Hypothalamus (tissue), 51 donors: ENCODE measurements around the gene SULF2.
"Not testable (repeated sequence)": the region's sequence is repeated elsewhere in the genome, so short reads cannot be mapped to it uniquely, and the experiment has no call there.

Experiments used
- DNase-seq, 51 donors: peaks; one replicate each; lab custom pipeline; 2025; lab: John Stamatoyannopoulos, UW

The SULF2 gene

DNA sequence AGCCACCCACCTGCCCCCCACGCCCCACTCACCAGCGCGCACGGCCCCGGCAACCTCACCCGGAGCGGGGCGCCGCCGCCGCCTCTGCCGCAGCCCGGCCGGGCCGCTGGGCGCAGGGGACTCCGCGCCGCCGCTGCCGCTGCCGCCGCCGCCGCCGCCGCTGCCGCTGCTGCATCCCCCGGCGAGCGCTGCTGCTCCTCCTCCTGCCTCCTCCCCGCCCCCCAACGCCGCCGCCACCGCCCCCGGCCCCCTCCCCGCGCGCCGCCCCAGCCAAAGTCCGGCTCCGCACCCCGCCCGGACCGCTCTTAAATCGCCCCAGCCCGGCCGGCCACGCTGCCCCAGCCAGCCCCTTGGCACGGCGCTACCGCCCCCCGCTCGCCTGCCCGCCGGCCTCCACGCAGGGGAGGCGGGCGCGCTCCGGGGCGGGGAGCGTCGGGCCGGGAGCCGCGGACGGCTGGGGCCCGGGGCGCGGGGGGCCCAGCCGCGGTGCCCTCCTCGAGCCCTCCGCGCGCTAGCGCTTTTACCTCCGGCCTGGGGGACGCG is at the start of gene SULF2:
Gene SULF2 (minus strand): TSS at position 171 of the 543 bp plus-strand sequence. CDS start 28,118 bp downstream, outside the sequence.
- peak in 20 of 51 donors; percentile 7 to 59 (median 22) for DNase-seq

DNA sequence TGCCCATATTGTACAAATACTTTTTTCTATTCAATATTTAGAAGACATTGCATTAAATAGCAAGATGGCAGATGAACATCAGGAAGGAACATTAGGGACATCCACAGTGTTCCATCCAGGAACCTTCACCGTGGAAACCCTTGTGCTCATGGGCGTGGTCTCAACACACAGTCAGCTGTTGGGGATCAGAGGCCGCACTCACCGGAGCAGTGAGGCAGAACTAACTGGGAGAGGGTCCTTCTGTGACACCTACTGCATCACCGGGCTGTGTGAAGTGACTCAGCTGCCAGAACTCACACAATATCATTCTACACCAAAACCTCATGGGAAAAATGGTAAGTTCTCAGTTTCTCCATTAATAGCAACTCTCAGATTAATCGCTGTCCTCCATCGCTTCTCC is 46.4 kb upstream of the SULF2 start:
- not testable (repeated sequence) for DNase-seq

DNA sequence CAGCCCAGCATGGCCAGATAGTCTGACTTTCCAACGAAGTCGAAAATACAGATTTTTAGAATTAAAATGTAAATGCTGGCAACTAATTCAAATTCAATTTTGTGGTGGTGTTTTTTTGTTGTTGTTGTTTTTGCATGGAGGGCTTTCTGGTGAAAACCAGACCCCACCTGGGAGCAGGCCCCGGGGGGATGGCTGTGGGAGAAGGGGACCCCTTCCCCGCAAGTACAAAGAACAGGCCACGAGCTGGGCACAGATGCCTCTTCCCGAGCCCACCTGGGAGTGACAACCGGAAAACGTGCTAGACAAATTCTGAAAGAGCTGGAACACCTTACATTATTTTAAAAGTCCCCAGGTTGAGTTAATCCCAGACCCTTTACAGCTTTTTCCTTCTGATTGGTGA is 41.4 kb upstream of the SULF2 start:
- DNase-seq = not testable (repeated sequence)

DNA sequence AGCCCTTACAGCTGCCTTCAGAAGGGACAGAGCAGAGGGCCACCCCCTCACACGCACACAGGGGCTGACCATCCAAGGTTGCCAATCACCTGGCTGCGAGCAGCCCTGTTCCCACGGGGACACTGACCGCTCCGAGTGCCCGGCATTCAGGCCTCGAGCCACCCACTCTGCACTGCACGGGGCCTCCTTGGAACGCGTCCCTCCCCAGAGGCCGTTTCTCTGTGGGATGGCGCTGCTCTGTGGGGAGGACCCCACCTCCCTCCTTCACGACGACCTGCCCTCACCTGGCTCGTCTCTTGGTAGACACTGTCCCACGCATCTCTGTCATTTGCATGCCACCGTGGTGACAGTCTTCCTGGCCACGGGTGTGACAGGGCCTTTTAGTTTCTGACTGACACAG is 40.7 kb upstream of the SULF2 start:
- DNase-seq = not testable (repeated sequence)

DNA sequence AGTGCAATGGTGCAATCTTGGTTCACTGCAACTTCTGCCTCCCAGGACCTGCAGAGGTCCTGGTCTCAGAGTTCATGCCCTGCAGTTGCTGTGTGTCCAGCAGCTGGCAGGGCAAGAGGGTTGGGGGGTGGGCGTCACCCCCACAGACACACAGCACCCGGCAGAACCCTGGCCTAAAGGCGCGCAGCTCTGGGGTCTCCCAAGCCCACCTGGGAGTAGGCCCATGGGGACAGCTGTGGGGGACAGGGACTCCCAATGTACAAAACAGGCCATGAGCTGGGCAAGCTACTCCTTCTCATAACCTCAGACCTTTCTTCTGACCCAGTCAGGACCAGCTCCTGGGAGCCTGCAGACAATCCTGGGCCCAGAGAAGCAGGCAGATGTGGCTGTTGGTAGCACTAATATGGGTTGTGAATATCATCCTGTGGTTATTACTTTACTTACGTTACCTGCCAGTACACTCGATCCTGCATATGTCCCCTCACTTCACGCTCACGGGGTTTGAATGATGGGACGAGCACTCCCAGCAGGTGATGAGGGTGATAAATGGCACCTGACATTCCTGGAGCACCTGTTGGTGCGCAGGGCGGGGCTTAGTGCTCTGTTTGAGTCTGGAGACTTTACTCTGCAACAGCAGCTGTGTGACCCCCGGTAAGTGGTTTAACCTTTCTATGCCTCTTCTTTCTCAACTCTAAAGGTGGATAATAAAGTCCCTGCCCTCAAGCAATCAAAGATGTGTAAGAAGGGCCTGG is 39.9 kb upstream of the SULF2 start:
- no peak for DNase-seq

DNA sequence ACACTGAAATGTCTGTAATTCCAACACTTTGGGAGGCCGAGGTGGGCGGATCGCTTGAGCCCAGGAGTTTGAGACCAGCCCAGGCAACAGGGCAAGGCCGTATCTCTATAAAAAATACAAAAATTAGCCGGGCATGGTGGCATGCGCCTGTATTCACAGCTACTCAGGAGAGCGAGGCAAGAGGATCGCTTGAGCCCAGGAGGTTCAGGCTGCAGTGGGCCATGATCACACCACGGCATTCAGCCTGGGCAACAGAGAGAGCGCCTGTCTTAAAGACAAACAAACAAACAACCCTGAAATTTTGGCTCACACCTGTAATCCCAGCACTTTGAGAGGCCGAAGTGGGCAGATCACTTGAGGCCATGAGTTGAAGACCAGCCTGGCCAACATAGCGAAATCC is 38.7 kb upstream of the SULF2 start:
- not testable (repeated sequence) for DNase-seq

DNA sequence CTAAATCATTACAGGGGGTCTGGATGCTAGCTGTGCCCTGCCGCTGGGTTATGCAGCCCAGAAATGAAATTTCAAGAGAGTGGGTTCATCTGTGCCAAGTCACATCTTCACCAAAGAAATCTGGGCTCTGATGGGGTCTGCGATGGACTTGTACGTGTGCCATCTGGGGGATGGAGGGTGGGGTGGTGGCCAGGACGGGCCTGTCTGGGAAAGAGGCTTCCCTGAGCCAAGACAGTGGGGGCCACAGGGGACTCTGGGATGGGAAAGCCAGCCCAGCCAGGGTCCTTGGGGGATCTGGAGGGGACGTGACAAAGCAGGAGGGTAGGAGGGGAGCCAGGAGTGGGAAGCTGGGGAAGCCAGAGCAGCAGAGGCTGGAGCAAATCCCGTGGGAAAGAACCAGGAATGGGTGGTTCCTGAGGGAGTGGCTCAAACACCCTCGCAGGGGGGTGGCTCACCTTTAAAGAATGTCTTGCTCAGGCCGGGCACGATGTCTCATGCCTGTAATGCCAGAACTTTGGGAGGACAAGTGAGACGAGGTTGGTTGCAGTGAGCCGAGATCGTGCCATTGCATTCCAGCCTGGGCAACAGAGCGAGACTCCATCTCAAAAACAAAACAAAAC is 36.3 kb upstream of the SULF2 start:
- no peak for DNase-seq

DNA sequence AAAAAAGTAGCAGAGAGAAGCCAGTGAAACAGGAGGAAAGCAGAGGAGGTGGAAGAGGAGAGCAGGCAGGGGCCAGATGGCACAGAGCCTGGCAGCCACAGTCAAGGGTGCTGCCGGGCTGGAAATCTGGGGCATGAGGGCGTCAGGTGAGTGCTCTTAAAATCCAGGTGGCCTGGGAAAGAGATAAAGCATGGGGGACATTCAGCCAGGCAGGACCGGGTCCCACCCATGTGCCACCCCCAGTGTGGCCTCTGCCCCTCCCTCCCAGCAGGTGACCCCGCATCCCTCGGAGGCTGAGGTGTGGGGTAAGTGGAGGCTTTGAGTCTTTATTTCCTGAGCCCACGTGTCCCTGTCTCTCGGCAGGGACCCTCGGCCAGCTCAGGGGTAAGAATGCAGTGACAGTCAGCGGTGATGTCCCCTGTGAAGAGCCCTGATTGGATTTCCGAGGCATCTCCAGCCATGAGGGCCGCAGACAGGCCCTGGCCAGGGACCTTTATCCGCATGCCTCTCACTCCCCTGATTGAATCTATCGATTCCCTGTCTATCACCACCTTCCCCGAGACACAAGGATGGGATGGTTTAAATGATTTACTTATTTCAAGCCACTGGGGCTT is 33.8 kb upstream of the SULF2 start:
- no peak for DNase-seq

DNA sequence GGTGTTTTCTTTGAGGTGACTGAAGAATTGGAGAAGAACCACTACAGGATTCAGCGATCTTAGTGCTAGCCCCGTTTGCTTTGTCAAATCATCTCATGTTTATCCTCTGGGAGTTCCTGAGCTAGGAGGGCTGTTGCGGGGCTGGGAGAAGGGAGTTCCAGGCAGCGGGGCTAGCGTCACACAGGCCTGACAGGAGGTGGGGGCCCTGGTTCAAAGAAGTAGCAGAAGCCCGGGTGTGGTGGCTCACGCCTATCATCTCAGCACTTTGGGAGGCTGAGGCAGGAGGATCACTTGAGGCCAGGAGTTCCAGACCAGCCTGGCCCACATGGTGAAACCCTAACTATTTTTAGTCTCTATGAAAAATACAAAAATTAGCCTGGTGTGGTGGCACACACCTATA is 33.2 kb upstream of the SULF2 start:
- no peak for DNase-seq

DNA sequence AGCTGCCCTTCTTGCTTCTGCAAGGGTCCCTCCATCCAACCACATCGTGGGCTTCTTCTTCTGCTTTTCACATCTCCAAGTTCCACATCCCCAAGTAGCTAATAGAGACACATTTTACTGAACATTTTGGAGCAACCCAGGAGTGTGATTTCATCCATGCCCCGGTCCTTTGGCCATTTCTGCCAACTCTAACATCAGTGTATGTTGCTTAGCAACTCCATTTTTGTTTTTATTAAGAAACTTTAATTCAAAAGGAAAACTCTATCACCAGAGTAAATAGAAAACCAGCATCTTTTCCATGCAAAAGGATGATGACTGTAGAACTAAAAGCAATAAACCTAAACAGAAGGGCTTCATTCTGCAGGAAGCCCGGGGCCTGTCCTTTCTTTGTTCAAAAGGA is 32.7 kb upstream of the SULF2 start:
- DNase-seq = no peak

DNA sequence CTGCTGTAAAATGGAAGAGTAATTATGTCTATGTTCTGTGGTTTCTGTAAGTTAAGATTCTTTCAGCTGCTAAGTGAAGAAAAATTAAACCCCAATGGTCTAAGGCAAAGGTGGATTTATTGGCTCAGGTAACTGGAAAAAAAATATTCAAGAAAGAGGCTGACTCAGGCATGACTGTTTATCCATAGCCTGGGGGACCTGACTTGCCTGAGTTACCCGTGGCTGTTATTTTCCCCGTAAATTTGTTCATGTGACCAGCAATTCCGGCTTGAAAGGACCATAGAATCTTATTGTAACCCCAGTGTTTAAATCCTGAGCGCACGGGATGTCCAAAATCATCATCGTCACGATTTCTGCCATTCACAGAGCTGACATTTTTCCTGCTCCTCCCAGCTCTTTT is 32.3 kb upstream of the SULF2 start:
- DNase-seq = no peak

DNA sequence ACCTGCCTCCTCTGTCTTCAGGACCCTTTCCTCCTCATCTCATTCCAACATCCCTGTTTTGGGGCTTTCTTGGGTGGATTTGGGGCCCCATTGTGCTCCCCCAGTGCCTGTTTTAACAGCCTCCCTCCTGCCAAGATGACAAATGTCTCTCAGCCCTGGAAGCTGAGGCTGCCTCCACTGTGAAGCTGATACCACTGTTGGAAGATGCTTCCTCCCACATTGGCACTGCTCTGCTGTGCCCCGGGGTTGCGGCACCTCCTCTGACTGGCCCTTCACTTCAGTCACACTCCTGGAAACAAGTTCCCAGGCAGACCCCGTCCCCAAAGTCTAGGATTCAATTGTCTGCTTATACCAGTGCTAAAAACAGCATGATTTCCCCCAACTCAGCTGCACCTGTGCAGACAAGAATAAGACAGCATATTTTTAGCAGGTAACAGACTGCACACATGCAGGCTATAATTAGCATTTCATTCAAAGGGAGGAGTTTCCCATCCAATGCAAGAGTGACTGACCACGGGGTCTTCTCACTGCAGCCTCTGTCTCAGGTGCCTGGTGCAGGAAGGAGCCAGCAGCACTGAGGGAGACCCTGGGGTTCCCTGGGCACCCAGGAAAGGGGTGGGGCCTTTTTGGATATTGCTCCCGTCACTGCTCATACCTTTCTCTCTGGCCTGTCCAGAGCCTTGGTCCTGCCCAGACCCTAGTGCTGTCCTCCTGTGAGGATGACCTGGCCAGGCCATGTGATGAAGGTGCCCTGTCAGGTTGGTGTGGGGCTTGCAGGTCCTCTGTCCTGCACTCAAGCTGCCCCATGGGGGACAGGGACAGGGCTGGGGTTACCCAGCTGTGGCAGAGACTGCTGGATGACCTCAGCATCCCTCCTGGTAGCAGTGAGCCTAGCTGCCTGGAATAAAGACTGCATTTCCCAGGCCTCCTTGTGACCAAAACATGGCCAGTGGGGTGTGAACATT is 31.5 kb upstream of the SULF2 start:
- DNase-seq = no peak

DNA sequence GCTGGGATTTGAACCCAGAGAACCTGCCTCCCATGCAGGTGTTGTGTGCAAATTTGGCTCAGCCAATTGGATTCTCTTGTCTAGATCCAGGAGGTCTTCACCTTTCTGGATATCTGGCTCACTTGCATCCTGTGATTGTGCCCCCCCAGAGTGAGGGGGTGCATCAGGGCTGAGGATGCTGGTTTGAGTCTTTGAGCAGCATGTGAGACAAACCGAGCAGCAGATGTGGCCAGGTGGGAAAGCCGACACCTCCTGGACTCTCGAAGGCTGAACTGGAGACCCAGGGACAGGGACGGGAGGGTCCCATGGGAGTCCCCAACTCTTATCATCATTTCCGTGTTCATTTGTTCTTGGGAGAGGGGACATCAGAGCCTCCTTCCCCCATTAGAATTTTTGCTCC is 30.6 kb upstream of the SULF2 start:
- DNase-seq = no peak

DNA sequence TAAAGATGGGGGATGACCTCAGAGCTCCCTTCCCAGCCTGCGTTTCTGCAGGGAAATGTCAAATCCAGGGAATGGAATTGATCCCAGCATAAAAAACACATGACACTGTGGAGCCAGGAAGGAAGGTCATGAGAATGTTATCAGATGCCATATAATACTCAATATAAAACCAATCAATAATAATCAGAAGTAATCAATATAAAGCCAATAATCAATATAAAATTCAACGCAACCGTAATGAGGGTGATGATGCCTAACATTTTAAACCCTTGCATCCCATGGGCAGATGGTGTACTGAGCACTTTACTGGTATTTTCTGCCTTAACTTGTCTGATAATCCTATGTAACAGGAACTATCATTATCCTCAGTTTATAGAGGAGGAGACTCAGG is 30.1 kb upstream of the SULF2 start:
- DNase-seq = no peak

DNA sequence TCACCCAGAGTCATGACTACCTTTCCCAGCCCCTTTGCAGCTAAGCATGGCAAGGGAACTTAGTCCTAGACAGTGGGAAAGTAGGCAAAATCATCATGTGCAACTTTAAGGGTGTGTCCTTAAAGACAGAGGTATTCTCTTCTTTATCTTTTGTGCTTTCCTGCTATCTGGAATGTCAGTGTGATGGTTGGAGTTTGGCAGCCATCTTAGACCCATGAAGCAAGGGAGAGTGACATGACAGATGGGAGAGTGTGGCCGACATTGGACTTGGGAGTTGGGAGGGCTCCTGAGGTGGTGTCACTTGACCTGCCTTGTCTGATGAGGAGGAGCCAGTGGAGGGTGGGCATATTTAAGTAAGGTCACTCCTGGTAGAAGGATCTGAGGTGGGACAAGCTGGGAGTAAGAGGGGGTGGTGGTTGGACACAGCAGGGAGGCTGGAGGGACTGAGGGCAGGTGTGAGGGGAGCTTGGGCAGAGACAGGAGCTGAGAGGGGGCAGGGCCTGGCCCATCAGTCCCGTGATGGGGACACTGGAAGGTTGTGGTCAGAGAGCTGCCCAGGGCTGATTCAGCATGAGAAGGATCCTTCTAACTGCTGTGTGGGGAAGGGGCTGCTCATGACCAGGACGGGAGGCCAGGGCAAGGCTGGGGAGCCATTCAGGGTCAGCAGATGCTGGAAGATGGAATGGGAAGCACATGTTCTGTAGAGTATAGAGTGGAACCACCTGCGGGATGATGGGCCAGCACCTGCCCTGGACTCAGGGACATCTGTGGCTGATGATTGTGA is 29.5 kb upstream of the SULF2 start:
- no peak for DNase-seq

DNA sequence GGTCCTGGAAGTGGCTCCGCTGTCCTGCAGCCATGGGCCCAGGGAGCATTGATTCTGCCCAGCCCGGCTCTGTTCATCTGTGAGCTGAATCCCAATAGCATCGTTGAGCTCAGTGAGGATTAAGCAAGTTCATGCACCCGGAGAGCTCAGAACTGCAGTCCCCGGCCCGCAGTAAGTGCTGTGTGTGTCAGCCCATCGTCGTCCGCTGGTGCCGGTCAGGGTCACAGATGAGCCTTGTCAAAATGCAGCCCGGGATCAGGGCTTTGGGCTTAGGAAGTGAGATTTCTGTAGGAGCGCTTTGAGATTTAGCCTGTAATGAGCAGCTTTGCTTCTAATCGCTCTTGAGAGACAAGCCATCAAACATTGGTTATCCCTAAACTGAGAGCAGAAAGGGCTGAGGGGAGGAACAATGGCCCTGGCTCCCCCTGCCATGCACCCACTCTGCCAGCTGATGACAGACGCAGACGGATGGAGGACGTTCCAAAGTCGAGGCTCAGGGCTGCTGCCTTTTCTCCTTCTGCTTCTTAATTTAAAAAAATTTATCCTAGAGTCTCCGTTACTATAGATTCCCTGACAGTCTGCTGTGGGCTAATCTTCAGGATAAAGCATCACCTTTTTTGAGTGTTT is 25.6 kb upstream of the SULF2 start:
- peak in 4 of 51 donors; percentile 9 to 58 (median 20) for DNase-seq

DNA sequence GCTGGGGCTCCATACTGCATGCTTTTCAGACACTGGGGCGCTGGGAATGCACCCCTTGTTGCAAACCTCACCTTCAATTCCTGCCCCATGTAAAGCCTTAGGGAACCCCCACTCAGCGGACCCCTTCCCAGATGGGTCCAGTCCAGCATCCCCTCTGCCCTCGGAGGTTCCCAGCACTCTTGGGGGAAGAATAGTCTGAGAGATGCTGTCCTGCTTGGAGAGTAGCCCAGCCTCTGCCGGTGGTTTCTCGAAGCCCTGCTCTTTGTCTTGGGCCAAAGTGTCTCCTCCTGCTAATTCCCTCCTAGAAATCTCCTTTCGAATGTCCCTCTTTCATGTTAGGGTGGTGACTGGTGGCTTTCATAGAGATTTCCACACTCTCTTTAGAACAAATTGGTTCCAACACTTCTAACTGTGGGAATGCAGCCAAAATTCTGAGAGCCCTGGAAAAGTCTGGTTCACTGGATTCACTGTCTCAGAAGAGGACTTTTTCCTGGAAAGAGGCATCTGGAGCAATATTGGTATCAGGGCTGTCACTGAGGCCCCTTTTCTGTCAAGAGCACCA is 24.9 kb upstream of the SULF2 start:
- peak in 5 of 51 donors; percentile 7 to 58 (median 15) for DNase-seq

DNA sequence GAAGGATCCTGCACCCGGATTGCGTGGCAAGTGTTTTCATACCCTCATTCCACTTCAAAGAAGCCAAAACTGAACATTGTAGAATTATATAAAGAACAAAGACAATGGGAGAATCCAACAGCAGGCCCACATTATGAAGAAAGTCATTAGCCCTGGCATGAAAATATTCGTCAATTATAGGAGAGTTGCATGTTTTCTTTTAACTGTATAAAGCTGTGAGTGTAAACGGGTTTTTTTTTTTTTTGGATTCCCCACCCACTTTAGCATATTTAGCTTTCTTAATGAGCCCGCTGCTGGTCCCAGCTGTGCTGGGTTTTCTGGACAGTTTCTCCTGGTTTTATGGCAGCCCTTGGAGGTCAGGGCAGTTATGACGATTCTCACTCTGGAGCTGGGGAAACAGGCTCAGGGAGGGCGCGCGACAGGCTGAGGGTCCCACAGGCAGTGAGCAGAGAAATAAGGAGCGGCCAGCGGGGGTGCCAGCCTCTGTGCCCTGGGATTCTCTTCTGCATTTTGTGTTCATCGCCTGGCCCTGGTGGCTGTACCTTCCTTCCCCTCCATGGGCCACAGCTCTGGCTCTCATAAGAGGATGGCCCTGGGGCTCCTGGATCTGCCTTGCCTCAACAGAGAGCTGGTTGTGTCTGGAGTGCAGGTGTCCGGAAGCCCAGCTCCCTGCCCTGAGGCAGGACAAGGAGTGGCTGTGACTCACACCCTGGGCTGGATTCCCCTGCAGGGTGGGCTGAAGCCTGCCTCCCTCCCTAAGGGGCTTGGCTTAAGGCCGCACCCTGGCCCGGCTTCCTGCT is 24.1 kb upstream of the SULF2 start:
- no peak for DNase-seq
